SK-MEL-5 (cell line): Measurements from ENCODE around the gene OR4D10. TPM values are rescaled to one million over a fixed set of nuclear protein-coding genes. Genes with fewer than 3 reads are reported as not detected.
A peak's percentile ranks its signal among the peaks of the same experiment; 100 is the strongest.
"Not testable (repeated sequence)": the region's sequence is repeated elsewhere in the genome, so short reads cannot be mapped to it uniquely, and the experiment has no call there.

Experiments
- DNase-seq: peaks from one replicate; pipeline ENCODE4 v3.0.0-alpha.2; 2016; ENCODE audit warnings: low read depth, low spot score
- in situ Hi-C: cut with HindIII; loops from 2 replicates; pipeline ENCODE4 v1.10.0; 2016; ENCODE audit warnings: low sequenced_read_pairs, high pct_unique_total_duplicates, low pct_unique_long_range_greater_than_20kb
- total RNA-seq: library from RNA; depleted of rRNA; stranded (reverse); fragments of >200 nt; shearing (Covaris generic); gene quantifications from 2 replicates; pipeline ENCODE4 v1.2.3, GENCODE V29; 2014; rRNA removed

OR4D10 gene
- total RNA-seq, 1 experiment from 2014 or later: not detected

DNA sequence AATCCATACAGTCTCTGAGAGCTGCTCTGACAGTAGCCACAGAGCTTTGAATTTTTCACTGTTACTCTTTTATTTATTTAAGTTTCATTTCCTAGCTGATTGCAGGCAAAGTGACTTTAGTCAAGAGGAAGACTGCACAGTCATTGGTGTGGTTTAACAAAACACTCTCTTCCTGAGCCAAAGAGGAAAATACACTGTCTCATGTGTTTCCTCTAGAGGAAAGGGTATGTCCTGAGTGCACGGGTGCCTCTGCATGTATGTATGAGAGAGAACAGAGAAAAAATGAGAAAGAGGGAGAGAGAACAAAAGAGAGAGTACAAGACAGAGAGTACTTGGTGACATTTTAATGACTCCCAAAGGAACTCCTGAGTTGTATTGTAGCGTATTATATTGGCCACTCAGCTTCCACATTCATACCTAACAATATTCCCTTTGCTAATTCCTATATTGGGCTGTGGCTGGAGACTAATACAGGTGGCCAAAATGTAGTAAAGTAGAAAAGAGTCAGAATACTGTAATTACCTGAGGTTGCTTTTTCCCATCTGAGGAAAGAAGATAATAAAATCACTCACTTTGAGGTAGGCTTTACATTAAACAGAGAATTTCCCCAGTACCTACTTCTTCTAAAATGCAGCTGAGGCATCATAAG lies 38.0 kb downstream of the OR4D10 start, which contains the start of gene OR4D9:
Gene OR4D9, plus strand, starts transcription at position 599 of the 649 bp plus-strand sequence. CDS start 3,374 bp downstream, outside the sequence.
- in situ Hi-C loops: no loop called here
- DNase-seq: peak; percentile 4

GRCh38 chr11:59511675-59512074 lies 38.6 kb downstream of the OR4D10 start:
- in situ Hi-C loops: no loop called here
- DNase-seq: no peak

- not testable (repeated sequence) for DNase-seq
Observed at GRCh38 chr11:59520139-59520538, 47.0 kb downstream of the OR4D10 start.

DNA sequence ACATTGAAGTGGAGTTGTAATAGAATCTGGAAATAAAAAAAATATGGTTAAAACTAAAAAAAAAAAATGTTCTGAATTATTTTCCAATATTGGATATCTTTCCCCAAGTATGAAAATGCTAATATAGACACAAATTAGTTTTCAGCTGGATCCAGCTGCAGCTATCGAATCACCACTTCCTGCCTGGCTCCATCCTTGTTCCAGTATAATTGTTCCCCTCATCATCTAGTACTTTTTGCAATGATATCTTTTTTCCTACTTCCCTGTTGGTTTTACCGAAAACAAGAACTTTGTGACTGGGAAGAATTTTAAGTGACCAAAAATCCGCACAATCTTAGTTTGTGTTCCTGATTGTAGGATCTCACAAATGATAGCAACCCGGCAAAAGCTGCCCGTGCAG lies 47.6 kb downstream of the OR4D10 start:
- DNase-seq: no peak
- in situ Hi-C loops: no loop called here

More at GRCh38 chr11:59520139-59520538, 47.0 kb downstream of the OR4D10 start:
- in situ Hi-C loops: not testable (repeated sequence)

DNA sequence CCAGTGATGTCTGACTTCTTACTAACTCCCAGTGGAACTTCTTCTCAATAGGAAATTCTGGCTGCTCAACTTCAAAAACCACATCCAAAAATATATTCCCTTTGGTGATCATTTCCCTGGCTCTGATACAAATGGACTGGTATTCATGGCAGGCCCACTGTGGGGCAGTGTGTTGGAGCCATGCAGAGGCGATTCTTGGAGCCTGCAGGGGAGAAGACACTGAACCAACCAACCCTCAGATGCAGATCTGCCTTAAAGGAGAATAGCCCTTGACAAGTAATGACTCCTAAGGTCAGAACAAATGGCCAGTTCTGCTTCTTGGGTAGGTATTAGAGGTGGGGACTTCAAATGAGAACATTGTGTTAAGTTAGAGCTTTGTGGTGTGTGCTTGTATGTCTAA lies 50.4 kb downstream of the OR4D10 start:
- in situ Hi-C loops: no loop called here
- peak; percentile 64 for DNase-seq

DNA sequence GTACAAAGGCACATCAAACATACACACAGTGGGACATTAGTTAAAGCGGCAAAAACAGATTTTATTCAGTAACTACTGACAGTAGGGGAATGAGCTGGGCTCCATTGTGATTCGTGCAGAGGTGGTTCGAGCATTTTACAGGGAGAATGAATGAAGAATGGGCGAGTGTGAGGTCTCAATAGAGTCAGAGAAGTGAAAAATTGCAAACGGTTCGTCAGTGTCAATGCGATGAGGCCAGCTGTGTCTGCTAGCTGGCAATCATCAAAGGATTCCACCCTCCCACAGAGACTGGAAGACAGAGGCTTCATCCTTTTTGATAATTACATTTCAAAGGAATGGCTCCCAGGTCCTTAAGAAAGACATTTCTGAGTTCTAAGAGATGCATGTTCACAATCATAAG lies 55.6 kb downstream of the OR4D10 start:
- in situ Hi-C loops: no loop called here
- no peak for DNase-seq

Other genes starting within 250 kb of the OR4D10 start
- not detected in 2 replicates for gene OR5AN1, start 114.4 kb upstream of the OR4D10 start, total RNA-seq
- not detected in 2 replicates for gene OR5A2, start 46.9 kb upstream of the OR4D10 start, total RNA-seq
- not detected in 2 replicates for gene OR5A1, start 36.8 kb upstream of the OR4D10 start, total RNA-seq
- gene OR4D6, start 16.4 kb upstream of the OR4D10 start, total RNA-seq: not detected in 2 replicates
- gene OR4D11, start 30.3 kb downstream of the OR4D10 start, total RNA-seq: not detected in 2 replicates
- gene OR4D9, start 38.2 kb downstream of the OR4D10 start, total RNA-seq: not detected in 2 replicates
- 17.8 and 21.1 TPM in 2 replicates for gene OSBP, start 142.5 kb downstream of the OR4D10 start, total RNA-seq
- 18.4 and 21.0 TPM in 2 replicates for gene PATL1, start 195.7 kb downstream of the OR4D10 start, total RNA-seq
- gene OR10V1, start 240.5 kb downstream of the OR4D10 start, total RNA-seq: not detected in 2 replicates